SHP77 treated with DMSO at 0.1 percent for 48 hours (cell line): Measurements from ENCODE around the gene PAN3.

ENCODE experiments used
- DNase-seq: peaks from one replicate; lab custom pipeline; 2025; lab: John Stamatoyannopoulos, UW

The PAN3 gene

DNA sequence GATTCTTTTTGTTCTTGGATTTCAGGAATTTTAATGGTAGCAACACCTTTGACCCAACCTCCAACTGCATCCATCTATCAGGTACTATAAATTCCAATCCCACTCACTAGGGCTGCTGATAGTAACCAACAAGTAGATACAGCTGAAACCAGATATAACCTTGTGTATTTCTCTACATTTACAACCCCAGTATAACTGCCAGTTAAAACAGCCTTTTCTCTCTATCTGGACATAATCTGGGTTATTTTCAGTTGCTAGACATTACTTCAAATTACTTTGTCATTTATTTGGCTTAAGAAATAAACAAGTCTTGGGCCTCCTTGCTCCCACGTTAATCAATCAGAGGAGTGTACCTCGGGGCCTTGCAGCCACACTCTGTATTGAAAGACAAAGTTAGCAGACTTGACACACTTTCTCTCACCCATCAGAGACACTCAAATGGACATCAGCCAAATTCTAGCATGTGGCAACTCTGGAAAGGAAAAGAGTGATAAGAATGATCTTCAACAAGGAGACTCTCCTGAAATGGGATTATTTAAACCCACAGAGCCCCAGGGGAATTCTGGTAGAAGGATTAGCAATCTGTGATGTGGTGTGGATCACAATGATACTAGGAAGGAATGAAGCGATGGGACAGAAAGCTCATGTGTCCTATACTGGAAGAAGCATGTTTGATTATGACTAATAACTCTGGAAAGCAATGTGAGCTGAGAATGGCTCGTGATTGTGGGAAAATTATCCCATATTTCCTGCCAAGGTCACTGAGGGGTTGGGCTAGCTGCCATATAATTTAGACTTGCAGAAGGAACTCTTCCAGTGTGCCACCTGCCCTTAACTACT lies 199.0 kb downstream of the PAN3 start:
- DNase-seq: no peak

GRCh38 chr13:28338006-28338574 lies 199.7 kb downstream of the PAN3 start:
- no peak for DNase-seq

DNA sequence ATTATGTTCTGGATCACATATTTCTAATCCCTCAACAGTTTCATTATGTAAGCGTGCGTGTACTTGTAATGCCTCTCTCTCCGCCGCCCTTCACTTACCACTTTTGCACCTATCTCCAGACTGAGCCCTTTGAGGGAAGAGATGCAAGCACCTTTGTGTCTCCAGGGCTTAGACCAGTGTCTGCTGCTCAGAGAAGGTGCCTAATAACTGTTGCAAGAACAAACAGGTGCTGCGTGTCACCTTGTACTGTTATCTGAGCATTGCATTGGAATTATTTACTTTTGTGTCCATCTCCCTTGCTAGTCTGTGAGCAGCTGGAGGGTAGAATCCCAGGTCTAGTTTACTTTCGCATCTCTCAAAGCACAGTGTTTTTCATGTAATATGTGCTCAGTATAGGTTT lies 200.4 kb downstream of the PAN3 start:
- no peak for DNase-seq

- no peak for DNase-seq
Observed at GRCh38 chr13:28339419-28339818, 201.1 kb downstream of the PAN3 start.

DNA sequence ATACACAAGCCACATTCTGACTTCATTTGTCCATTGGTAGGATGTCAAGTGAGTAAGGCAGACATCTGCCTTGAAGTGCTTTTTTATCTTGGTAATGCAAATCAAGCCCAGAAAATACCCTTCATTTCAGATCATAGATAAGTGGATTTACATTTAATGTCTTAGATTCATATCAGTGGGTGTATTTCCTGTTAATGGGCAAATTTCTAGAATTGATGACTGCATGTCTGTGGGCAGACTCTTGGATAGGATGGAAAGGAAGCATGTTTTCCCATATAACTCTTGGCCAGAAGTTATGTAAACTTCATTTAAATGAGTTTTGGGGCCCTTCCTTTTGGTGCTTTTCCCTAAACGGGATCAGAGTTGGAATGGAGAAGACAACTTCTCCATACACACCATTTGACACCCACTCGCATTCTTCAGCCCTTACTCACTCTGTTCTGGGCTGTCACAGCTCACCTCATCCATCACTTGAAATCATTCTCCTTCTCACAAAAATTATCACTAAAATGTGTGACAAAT lies 202.0 kb downstream of the PAN3 start:
- DNase-seq: no peak

GRCh38 chr13:28342251-28342650 lies 203.9 kb downstream of the PAN3 start:
- DNase-seq: no peak

DNA sequence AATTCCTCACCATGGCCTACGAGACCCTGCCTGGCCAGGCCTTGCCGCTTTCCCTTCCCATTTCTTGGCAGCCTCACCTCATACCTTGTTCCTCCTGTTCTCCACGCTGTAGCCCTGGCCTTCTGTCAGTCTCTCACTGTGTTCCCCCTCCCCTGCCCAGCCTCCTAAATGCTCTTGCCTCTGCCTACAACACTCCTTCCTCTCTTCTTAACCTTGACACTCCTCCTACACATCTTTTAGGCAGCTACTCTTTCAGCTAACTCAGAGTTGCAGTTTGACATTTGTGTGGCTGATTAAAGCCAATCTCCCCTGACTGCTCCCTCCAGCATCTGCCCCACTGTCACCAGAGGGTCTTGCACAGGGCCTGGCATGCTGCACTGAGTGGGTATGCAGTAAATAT lies 205.8 kb downstream of the PAN3 start:
- no peak for DNase-seq
